VCaP (cell line): Measurements from ENCODE around the gene HOATZ.

ENCODE experiments used
- H3K27ac ChIP-seq: fragments of 450-650 bp; 2 replicates; pipeline ENCODE4 v1.5.1; 2017
- CTCF ChIP-seq: fragments of 450-650 bp; conservative IDR thresholded peaks from 2 replicates; pipeline ENCODE4 v1.5.1; 2017; ENCODE audit warnings: mild to moderate bottlenecking, moderate library complexity

Gene HOATZ

GRCh38 chr11:111502611-111503010 lies 12.0 kb upstream of the HOATZ start:
- no peak for TF ChIP-seq CTCF
- H3K27ac ChIP-seq = no peak overlapping the region

- no peak for TF ChIP-seq CTCF
Observed at GRCh38 chr11:111510311-111510710, 4.3 kb upstream of the HOATZ start.

GRCh38 chr11:111512296-111513239 lies 2.0 kb upstream of the HOATZ start, which contains the start of gene BTG4:
Gene BTG4 (minus strand): TSS chr11:111512386. CDS start chr11:111498776, 13,610 bp downstream.
- no peak within 1 kb of the TSS for H3K27ac ChIP-seq
- no peak for TF ChIP-seq CTCF

More at GRCh38 chr11:111510311-111510710, 4.3 kb upstream of the HOATZ start:
- peak overlapping the region; percentile 81; the same call in 1 of the 2 replicates for H3K27ac ChIP-seq

- no peak overlapping the region for H3K27ac ChIP-seq
- no peak for TF ChIP-seq CTCF
Observed at GRCh38 chr11:111513240-111513605, 1.4 kb upstream of the HOATZ start.

DNA sequence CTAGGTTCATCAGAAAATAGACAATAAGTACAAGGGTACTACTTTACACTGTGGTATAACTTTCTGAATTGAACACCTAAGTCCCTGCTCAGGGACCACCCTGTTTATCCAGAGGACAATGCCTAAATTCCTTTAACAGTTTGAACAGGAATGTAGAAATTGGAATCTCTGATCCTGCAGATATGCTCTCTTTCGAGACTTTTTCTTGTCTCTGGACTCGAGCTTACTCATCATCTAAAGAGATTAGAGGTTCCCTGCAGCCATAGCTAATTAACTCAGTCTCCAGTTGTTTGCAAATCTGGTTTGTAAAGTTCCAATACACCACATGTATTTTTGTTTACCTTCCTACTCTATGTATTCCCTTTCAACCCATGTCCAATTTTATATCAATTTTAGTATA lies 1.0 kb downstream of the HOATZ start:
- no peak for TF ChIP-seq CTCF
- H3K27ac ChIP-seq = no peak overlapping the region

GRCh38 chr11:111518668-111519067 lies 4.1 kb downstream of the HOATZ start:
- no peak for TF ChIP-seq CTCF
- H3K27ac ChIP-seq = no peak overlapping the region

DNA sequence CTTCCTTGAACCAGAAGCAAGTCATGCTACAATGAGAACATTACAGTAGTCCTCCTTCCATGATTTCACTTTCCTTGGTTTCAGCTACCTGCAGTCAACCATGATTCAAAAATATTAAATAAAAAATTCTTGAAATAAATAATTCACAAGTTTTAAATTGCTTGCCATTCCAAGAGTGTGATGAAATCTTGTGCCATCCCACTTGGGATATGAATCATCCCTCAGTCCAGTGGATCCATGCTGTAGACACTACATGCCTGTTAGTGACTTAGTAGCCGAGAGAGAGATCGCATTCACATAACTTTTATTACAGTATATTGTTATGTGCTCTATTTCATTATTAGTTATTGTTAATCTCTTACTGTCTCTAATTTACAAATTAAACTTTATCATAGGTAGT lies 6.0 kb downstream of the HOATZ start:
- no peak for TF ChIP-seq CTCF
- H3K27ac ChIP-seq = no peak overlapping the region
